GM10266 (cell line): ENCODE measurements around the gene FRMD4A.
A peak's percentile ranks its signal among the peaks of the same experiment; 100 is the strongest.

Experiments used
- DNase-seq: peaks from one replicate; pipeline ENCODE4 v3.0.0; 2012; ENCODE audit errors: extremely low spot score
- CTCF ChIP-seq: IDR thresholded peaks from 2 replicates; pipeline ENCODE4 v1.5.1; 2012; ENCODE audit warnings: mild to moderate bottlenecking, low read depth; ENCODE audit not compliant: control insufficient read depth, insufficient read depth; ENCODE audit errors: missing control alignments

FRMD4A gene

GRCh38 chr10:13715100-13715499 is 615.6 kb downstream of the FRMD4A start:
- TF ChIP-seq CTCF, result no peak
- no peak for DNase-seq

- no peak for TF ChIP-seq CTCF
- DNase-seq, result peak; percentile 63
Observed at GRCh38 chr10:13712837-13713581, 617.7 kb downstream of the FRMD4A start.

GRCh38 chr10:13712476-13712836 is 618.3 kb downstream of the FRMD4A start:
- no peak for DNase-seq
- TF ChIP-seq CTCF, result no peak

GRCh38 chr10:13711291-13711690 is 619.4 kb downstream of the FRMD4A start:
- no peak for DNase-seq
- TF ChIP-seq CTCF, result no peak

- no peak for DNase-seq
- no peak for TF ChIP-seq CTCF
Observed at GRCh38 chr10:13709931-13710650, 620.6 kb downstream of the FRMD4A start.

- TF ChIP-seq CTCF, result no peak
- no peak for DNase-seq
Observed at GRCh38 chr10:13708256-13708990, 622.3 kb downstream of the FRMD4A start.

GRCh38 chr10:13707156-13707881 is 623.4 kb downstream of the FRMD4A start:
- peak; percentile 48 for DNase-seq
- TF ChIP-seq CTCF, result no peak
